ENCODE data around the gene ABHD6.
"Not testable (repeated sequence)": the region's sequence is repeated elsewhere in the genome, so short reads cannot be mapped to it uniquely, and the experiment has no call there.

The ABHD6 gene, protein sequence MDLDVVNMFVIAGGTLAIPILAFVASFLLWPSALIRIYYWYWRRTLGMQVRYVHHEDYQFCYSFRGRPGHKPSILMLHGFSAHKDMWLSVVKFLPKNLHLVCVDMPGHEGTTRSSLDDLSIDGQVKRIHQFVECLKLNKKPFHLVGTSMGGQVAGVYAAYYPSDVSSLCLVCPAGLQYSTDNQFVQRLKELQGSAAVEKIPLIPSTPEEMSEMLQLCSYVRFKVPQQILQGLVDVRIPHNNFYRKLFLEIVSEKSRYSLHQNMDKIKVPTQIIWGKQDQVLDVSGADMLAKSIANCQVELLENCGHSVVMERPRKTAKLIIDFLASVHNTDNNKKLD

DNA sequence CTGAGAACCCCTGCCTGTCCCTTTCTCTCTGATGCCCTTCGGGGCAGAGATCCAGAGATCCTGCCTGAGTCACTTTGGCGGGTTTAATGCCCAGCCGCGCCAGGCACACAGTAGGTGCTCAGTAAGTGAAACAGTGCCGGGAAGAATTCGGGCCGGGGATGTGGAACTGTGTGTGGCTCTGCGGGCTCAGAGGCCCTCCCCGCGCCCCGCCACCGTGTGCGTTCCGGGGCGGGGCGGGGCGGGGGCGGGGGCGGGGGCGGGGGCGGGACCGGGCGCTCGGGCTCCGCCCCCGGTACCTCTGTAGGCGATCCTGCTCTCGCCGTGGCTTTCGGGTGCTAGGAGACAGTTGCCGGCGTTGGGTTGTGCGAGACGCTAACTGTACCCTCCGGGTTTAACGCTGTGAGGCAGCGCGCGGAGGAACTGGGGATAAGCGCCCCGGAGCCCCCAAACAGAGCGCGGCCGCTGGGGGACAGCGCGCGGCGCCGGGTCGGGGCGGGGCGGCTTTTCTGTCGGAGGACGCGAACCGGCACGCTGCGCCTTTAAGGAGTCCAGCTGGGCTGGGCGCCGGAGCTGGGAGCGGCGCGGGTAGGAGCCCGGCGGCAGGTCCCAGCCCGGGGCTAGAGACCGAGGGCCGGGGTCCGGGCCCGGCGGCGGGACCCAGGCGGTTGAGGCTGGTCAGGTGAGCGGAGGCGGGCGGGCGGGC lies at the start of gene ABHD6:
ABHD6 (plus strand) TSS at position 555 of the 703 bp plus-strand sequence. CDS start 18,795 bp downstream, outside the sequence.
- DNase-seq (ENCODE audit: low spot score), result peak; percentile 66

- peak; percentile 18 for DNase-seq (ENCODE audit: low spot score)
Measured at GRCh38 chr3:58188173-58188564, 49.4 kb upstream of the ABHD6 start.

- no peak for DNase-seq (ENCODE audit: low spot score)
Measured at GRCh38 chr3:58188921-58189451, 48.6 kb upstream of the ABHD6 start.

GRCh38 chr3:58189691-58190090 lies 47.9 kb upstream of the ABHD6 start:
- DNase-seq (ENCODE audit: low spot score), result no peak

GRCh38 chr3:58190291-58190690 lies 47.3 kb upstream of the ABHD6 start:
- no peak for DNase-seq (ENCODE audit: low spot score)

GRCh38 chr3:58190882-58191281 lies 46.7 kb upstream of the ABHD6 start:
- DNase-seq (ENCODE audit: low spot score), result no peak

- no peak for DNase-seq (ENCODE audit: low spot score)
Measured at GRCh38 chr3:58191361-58191991, 46.1 kb upstream of the ABHD6 start.

DNA sequence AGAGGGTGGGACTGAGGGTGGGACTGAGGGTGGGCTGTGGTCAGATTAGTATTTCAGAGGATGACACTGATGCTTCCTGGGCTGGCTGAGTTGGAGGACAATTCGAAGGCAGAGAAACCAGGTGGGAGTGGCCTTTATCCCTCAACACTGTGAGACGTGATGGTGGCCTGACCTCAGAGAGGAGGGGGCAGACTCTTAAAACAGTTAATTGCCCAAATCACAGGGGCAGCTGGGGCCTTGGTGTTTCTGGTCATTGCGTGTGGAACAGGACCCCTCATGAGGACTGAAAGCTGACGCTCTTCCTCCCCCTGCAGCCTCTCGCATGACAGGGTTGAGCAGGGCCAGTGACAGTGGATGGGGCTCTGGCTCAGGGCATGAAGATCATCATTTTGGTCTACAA lies 45.5 kb upstream of the ABHD6 start:
- DNase-seq (ENCODE audit: low spot score), result no peak

DNA sequence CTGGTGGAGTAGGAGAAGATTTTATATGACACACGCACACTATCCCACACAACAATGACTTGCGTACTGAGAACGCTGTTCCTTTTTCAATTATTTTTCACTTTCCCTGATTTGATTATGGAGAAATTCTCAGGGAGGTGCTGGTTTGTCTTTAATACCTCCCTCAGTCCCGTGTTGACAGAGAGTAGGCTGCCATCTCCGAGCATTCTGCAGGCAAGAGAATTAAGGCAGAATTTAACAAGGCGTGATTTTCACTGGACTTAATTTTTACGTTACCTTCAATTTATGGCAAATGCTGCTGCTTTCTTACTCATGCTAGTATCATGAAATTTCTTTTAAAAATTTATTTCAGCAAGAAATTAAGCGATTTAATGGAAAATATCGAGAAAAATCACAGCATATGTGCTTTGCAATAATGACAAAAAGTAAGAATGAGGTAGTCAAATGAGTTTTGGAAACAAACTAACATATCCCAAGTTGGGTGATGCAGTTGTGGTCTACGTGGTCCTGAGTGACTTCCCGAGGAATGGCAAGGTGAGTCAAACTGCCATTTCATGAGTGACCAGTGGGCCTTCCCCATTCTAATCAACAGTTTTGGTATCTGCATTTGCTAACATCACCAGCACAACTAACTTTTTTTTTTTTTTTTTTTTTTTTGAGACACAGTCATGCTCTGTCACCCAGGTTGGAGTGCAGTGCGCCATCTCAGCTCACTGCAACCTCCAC lies 43.7 kb upstream of the ABHD6 start:
- DNase-seq (ENCODE audit: low spot score), result no peak

DNA sequence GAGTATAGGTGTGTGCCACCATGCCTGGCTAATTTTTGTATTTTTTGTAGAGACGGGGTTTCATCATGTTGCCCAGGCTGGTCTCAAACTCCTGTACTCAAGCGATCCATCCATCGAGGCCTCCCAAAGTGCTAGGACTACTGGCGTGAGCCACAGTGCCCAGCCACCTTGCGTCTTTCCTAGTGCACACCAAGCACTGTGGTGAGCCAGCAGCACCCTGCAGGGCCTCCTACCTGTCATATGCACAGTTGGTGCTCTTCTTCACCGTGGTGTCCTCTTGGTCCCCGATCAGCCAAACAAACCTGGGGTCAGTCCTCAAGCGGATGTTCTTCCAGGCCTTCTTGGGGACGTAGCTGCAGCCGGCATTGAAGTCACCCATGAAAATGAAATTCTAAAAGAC lies 40.0 kb upstream of the ABHD6 start:
- DNase-seq (ENCODE audit: low spot score), result no peak

- DNase-seq (ENCODE audit: low spot score), result no peak
Measured at GRCh38 chr3:58198362-58198761, 39.2 kb upstream of the ABHD6 start.

GRCh38 chr3:58198804-58199203 lies 38.8 kb upstream of the ABHD6 start:
- DNase-seq (ENCODE audit: low spot score), result no peak

DNA sequence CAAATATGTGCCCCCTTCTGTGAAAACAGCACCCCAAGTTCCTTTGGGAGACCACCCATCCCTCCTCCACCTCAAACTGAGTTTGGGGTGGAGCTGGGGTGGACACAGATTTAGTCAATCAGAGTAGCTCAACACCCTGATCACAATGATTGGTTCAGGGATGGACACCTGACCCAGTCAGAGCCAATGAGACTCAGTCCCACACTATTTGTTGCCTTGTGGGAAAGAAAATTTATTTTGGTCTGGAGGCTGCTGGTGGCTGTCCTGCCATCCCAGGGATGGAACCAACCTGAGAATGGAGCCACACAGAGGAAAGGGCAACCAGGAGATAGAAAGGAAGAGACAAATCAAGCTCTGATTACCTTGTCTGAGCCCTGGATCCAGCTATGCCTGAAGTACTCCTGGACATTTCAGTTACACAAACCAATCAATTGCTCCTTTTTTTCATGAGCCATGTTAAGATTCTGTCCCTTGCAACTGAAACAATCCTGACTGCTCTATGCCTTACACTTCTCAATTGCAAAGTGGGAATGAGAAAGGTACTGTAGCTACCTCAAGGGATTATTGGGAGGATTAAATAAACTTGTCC lies 37.4 kb upstream of the ABHD6 start:
- DNase-seq (ENCODE audit: low spot score), result no peak

GRCh38 chr3:58200846-58201355 lies 36.7 kb upstream of the ABHD6 start:
- no peak for DNase-seq (ENCODE audit: low spot score)

- not testable (repeated sequence) for DNase-seq (ENCODE audit: low spot score)
Measured at GRCh38 chr3:58201451-58201850, 36.1 kb upstream of the ABHD6 start.

DNA sequence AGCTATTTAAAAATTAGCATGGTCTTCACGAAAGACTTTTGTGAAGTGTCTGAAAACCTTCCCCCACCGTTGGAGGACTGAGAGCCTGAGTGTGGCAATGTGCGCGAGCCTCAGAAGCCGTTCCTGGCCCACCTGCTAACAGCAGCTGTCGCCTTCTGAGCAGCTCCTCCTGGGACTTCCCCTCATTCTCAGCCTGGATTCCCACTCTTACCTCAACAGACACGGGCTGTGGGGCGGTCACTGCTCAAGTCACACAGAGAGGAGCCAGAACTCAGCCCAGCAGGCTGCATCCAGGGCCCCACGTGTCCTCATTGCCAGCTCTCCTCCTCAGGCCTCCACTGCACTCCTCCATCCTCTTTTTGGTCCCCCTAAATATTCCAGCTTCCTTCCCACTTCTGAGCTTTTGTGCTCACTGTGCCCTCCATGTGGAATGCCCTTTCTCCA lies 34.7 kb upstream of the ABHD6 start:
- DNase-seq (ENCODE audit: low spot score), result no peak

DNA sequence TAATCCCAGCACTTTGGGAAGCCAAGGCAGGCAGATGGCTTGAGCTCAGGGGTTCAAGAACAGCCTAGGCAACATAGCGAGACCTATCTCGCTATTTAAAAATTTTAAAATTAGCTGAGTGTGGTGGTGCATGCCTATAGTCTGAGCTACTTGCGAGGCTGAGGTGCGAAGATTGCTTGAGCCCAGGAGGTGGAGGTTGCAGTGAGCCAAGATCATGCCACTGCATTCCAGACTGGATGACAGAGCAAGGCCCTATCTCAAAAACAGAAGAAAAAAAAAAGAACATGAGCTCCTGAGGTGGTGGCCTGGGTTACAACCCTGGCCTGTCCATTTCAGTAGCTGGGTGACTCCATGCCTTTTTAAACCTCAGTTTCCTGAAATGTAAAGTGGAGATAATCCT lies 34.1 kb upstream of the ABHD6 start:
- no peak for DNase-seq (ENCODE audit: low spot score)

- DNase-seq (ENCODE audit: low spot score), result no peak
Measured at GRCh38 chr3:58204720-58205119, 32.9 kb upstream of the ABHD6 start.

DNA sequence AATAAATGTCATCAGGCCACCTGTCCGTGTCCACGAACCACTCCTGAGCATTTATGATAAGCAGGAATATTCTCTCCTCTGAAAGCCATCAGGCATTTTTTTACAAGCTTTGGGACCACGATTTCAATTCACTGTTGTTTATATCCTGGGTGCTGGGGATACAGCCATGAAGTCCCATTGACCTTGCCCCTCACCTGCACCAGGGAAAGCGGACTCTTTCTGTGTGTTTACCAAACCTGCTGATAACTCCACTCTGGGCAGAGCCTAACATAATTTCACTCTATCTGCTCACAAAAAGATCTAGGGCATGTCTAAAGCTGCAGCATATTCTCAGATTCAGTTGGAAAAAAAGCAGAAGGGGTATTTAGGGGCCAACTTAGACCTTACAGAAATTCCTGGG lies 31.6 kb upstream of the ABHD6 start:
- DNase-seq (ENCODE audit: low spot score), result no peak

DNA sequence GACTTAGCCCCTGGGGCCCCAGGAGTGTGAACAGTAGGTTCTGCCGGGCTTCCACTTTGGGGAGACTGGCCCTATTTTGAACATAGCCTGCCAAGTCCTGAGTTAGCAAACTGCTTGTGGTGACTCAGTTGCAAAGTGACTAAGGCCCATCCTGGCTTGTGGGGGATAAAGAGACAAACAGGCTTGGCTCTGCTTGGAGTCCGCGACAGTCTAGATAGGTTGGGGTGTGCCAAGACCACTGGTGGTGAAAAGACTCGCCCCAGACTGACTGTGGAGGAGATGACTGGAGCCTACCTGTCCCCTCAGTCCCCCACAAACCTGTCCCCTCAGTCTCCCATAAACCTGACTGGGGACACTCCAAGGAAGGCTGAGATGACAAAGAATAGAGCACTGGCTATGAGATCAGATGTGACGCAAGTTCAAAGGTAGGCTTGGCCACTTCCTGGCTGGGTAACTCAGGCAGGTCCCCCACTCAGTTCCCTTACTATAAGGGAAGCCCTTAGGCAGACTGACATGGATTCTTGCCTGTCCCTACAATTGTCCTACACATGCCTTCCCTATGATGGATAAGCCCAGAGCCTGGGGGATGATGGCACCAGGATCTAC lies 31.1 kb upstream of the ABHD6 start:
- peak; percentile 56 for DNase-seq (ENCODE audit: low spot score)

DNA sequence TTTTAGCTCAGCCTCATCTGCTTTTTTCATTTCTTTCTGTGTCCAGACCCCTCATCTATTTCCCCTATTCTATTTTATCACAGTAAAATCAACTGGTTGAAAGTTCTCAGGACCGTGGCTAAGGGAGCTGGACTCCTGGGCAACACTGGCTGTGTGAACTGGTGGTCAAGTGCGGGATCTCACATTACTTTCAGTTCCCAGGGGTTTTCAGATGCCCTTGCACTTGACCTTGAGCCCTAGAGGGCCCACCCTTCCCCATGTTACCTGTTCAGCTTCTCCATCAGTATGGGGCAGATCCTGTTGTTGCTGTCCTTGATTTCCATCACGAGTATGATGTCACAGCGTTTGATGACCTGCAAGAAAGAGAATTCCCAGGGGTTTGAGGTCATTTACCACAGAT lies 29.6 kb upstream of the ABHD6 start:
- no peak for DNase-seq (ENCODE audit: low spot score)
